D341Med (cell line): ENCODE measurements around the gene WFIKKN2.
"Not testable (repeated sequence)": the region's sequence is repeated elsewhere in the genome, so short reads cannot be mapped to it uniquely, and the experiment has no call there.

Experiments
- DNase-seq: peaks from one replicate; pipeline ENCODE4 v3.0.0; 2012; ENCODE audit warnings: low spot score

The WFIKKN2 gene, protein sequence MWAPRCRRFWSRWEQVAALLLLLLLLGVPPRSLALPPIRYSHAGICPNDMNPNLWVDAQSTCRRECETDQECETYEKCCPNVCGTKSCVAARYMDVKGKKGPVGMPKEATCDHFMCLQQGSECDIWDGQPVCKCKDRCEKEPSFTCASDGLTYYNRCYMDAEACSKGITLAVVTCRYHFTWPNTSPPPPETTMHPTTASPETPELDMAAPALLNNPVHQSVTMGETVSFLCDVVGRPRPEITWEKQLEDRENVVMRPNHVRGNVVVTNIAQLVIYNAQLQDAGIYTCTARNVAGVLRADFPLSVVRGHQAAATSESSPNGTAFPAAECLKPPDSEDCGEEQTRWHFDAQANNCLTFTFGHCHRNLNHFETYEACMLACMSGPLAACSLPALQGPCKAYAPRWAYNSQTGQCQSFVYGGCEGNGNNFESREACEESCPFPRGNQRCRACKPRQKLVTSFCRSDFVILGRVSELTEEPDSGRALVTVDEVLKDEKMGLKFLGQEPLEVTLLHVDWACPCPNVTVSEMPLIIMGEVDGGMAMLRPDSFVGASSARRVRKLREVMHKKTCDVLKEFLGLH

DNA sequence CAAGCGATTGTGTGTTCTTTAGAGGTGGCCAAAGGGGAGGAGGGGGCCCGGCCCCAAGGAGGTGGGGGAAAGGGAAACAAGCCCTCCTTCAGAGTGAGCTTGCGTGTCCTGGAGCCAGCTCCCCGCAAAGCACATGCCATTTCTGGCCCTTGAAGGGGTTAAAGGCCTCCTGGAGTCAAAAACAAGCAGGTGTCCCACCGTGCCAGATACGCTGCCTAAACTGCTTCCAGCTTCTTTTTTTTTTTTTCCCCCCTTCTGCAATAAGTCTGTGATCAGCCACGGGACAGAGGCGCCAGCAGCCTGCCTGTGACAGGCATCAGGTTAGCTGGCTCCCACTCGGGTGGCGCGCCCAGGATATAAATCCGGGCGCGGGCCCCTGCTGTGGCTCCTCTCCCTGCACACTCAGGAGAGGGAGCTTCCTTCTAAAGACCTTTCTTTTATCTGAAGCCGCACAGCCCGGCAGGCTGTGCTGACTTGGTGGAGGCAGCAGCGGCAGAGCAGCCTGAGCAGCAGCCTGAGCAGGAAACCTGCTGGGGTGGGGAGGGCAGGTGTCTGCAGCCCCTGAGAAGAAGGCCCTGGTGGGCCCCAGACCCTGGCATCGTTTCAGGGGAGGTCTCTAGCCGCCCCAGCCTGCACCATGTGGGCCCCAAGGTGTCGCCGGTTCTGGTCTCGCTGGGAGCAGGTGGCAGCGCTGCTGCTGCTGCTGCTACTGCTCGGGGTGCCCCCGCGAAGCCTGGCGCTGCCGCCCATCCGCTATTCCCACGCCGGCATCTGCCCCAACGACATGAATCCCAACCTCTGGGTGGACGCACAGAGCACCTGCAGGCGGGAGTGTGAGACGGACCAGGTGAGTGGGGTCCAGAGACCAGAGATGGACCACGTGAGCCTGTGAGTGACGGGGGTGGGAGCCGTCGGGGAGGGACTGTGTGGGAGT is at the start of gene WFIKKN2:
WFIKKN2 (plus strand) TSS at position 286 of the 934 bp plus-strand sequence; CDS start at position 638, 352 bp downstream.
- DNase-seq: peak; percentile 63

DNA sequence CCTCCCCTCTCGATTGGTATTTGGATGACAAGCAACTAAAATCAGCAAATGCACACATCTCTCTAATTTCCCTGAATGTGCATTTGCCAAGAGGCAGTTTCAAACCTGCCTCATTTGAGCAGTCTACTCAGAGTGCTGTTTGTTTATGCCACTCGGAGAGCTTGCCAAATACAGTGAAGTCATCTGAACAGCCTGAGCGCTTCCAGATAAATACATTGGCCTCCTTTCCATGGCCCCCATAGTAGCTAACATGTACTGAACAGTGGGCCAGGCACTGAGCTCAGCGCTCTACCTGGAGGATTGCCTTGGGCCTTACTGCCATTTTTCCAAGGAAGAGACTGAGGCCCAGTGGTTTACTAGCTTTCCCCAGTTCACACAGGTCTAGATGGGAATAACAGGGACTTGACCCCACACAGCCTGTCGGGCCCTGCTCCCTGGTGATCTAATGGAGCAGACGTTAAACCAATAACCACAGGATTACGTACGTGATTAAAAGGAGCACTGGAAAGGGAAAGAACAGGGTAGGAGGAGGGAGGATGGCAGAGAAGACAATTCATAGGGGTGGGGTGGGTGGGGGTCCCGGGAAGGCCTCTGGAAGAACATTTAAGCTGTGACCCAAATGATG is 49.3 kb upstream of the WFIKKN2 start:
- no peak for DNase-seq

DNA sequence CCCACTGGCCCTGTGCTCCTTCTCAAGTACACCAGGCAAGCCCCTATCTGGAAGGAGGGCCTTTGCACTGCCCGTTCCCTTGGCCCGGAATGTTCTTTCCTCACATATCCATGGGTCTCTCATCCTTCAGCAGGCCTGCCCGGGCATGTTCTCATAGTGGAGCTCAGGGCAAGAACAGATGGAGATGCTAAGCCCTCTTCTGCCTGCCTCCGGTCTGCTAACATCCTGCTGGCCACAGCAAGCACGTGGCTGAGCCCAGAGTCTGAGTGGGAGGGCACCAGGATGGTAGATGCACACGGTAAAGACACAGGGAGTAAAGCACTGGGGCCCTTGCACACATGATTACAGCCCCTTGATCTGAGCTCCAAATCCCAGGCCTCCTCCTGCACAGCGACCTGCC is 48.3 kb upstream of the WFIKKN2 start:
- DNase-seq: peak; percentile 68

DNA sequence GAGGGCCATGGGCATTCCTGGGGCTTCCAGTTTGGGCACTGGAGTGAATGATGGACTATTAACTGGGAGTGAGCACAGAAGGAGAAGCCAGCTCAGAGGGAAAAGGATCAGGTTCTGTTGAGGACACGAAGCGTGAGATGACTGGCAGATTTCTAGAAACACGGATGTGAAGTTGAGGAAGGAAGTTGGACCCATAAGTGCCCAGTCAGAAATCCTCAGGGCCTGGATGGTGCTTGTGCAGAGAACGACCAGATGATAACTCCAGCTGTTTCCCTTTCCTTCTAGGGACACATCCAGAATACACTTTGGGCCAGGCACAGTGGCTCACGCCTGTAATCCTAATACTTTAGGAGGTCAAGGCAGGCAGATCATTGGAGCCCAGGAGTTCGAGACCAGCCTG is 44.8 kb upstream of the WFIKKN2 start:
- peak; percentile 18 for DNase-seq

DNA sequence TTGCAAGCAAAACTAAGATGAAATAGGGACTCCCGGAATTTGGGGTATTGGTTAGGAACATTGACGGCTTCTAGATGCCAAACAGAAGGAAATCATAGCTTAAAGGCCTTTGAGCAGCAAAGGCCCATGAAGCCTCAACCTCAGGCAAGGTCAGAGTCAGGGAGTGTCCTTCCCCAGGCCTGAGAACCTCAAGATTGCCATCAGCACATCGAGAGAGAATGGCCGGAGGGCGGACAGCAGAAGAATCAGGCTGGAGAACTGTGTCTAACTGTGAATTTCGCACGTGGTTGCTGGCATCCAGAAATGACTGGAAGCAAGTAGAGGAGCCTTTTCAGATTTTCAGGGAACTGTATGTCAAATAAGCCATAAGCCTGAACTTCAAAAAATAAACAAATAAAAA is 43.3 kb upstream of the WFIKKN2 start:
- peak; percentile 17 for DNase-seq

DNA sequence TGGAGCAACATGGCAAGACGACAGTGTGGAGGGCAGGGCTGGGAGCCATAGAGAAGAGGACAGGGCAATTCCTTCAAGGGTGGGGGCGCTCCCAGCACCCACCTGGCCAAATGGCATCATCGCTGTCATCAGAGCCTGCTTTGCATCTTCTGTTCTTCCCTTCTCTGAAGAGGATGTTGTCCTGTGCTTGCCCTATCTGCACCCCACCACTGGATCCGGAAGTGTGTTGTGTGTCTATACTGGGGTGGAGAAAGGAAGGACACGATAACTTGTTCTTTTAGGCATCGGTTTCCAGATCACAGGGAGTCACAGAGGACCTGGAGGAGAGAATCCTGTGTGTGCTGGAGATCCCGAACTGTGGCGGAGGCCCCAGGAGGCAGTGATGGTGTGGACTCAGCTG is 42.4 kb upstream of the WFIKKN2 start:
- peak; percentile 28 for DNase-seq

DNA sequence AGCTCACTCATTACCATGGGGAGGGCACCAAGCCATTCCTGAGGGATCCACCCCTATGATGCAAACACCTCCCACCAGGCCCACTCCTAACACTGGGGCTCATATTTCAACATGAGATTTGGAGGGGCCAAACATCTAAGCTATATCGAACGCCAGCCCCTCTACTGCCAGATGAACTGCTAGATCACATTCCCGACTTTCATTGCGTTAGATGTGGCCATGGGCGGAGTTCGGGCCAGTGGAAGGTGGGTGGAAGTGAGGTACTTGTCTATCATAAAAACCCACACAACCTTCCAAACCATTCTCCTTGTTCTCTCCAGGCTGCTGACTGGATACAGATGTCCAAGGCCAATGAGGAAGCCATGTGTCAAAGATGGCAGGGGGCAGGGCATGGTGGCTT is 41.0 kb upstream of the WFIKKN2 start:
- peak; percentile 21 for DNase-seq

DNA sequence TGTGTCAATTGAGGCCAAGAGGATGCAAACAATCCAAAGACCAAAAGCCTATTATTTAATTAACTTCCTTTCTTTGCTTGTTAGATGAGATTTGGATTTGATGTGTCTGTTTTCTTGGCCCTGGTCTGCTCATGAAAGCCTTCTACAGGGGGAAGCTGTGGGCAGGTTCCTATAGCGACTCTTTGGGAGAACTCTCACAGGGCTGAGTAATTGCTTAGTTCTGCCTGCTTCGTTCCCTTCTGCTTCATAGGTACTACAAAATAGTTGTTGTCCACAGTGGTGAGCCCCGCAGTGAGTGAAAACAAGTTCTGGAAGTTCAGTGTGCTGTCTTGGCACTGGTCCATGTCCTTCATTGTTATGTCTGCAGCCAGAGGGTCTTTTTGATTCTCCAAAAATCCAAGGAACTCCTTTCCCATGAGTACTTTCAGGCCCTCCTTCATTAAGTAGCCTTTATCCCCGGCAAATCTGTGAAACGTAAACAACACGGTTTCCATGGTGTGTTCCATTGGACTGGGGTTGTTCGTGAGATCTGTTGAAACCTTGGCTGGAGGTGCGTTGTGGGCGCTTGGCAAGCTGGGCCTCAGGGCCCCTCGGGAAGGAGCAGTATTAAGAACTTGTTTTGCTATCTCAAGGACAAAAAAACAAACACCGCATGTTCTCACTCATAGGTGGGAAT is 38.1 kb upstream of the WFIKKN2 start:
- DNase-seq: no peak

DNA sequence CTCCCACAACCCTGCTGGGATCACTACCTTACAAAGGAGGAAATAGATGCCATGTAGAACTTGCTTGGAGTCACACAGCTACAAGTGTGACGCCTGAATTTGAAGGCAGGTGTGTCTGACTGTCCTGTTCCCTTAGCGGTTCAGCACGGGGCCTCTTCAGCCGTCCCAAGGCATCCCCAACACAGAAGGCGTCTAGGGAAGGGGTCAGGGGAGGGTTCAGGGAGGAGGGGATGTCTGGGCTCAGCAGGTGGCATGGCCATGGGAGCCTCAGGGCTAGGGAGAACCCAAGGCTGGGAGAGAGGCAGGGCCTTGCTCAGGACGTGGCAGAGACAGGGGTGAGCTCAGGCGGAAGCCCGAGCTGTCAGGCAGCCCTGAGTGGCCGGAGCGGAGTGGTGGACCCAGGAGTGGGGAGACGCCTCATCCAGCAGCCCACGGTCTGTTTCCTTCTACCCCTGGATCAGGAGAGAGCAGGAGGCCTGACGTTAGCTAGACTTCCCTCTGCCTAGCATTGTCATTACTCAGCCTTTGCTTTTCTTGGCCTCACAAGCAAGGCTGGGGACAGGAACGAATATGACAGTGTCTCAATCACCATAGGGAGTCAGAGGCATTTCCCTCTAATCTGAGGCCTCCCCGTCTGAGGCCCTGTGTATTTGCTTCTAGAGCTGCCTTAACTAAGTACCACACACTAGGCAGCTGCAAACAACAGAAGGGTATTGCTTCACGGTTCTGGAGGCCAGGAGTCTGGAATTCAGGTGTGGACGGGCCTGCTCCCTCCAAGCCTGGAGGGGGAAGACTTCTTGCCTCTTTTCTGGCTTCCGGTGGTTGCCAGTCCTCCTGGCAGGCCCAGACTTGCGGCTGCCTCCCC is 36.7 kb upstream of the WFIKKN2 start:
- no peak for DNase-seq

DNA sequence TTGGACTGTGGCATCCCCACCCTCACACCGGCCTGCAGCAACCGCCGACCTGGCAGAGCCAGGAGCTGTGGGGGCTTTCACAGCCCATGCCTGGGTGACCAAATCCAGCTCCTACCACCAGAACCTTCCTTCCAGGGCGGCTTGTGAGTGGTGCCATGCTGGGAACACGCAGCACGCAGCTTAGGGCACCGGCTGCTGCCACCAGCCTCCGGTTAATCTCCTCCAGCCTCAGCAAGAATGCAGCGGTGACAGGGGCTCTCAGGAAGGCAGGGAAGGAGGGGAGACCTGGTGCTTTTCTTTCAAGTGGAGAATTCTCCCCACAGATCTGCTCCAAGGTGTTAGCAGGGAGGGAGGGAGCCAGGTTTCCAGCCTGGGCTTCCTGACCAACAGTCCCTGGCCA is 35.8 kb upstream of the WFIKKN2 start:
- DNase-seq: peak; percentile 65

DNA sequence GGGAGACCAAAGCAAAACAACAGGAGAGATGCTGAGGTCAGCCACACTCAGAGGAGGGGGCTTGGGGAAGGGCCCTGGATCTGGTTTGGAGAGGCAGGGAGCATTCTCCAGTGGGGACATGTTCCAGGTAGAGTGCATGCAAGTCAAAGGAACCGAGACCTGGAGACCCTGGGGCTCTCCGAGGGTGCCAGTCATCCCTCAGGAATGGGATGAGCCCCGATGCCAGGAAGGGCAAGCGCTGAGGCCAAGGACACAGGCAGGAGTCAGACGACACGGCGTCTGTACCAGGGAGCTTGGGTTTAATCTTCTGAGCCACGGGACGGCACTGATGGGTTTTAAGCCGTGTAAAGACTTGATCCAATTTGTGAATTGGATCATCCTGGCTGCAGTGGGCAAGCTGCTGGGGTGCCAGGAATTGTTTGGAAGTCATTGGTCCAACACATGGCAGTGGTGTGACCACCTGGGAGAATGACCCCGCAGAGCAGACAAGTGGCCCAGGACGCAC is 35.1 kb upstream of the WFIKKN2 start:
- DNase-seq: no peak

DNA sequence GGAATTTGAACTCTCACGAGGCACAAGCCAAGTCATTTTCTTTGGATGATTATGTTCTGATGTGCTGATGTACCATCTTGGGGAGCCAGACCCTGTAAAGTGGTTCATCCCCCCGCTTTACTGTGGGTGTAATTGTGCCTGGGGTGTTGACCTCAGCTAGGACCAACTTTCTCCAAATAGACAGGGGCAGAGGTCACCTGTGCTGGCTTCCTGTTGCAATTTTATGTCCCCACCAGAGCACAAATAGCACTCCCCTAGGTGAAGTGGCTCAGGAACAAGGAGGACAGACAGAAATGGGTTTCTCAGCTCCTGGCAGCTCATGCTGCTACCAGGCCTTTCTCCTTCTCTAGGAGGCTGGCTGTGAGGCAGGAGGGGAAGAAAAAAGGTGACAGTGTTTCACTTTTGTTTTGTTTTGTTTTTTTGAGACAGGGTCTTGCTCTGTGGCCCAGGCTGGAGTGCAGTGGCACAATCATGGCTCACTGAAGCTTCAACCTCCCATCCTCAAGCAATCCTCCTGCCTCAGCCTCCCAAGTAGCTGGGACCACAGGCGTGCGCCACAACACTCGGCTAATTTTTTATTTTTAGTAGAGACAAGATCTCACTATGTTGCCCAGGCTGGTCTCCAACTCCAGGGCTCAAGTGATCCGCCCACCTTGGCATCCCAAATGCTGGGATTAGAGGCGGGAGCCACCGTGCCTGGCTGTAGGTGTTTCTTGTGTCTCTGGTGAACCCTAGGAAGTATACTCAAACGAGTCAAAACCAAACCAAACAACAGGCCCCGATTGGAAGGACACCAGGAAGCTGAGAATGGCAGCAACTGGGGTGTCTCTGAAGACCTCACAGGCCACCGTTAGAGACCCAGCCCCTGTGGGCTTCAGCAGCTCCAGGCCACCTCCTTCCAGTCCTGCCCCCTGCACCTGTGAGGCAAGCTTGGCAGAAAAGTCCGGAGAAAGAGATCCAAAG is 32.5 kb upstream of the WFIKKN2 start:
- DNase-seq: peak; percentile 31

DNA sequence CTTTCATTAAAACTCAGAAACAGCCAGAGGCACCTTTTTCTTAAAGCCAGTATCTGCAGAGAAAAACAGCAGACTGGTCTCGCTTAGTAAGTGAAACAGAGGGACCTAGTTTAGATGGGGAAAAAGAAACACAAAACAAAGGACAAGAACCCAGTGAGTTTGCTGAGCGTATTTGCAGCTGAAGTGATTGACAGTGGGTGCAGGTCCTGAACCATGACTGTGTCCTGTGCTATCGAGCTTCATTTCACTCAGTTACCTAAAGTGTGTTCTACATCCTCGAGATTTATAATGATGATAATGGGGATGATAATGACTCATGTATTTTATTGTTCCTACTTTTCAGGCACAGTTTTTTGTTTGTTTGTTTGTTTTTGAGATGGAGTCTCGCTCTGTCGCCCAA is 31.7 kb upstream of the WFIKKN2 start:
- no peak for DNase-seq

DNA sequence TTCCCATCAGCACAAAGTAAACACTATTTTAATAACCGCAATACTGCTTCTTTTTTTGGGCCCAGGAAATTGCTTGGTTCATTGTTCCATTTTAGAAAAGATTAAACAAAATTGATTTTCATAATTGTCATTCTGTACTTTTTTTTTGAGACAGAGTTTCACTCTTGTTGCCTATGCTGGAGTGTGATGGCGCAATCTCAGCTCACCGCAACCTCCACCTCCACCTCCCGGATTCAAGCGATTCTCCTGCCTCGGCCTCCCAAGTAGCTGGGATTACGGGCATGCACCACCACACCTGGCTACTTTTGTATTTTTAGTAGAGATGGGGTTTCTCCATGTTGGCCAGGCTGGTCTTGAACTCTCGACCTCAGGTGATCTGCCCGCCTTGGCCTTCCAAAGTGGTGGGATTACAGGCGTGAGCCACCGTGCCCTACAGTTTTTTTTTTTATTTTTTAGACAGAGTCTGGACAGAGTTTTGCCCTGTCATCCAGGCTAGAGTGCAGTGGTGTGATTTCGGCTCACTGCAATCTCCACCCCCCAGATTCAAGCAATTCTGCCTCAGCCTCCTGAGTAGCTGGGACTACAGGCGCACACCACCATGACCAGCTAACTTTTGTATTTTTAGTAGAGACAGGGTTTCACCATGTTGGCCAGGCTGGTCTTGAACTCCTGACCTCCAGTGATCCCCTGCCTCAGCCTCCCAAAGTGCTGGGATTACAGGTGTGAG is 30.5 kb upstream of the WFIKKN2 start:
- not testable (repeated sequence) for DNase-seq

DNA sequence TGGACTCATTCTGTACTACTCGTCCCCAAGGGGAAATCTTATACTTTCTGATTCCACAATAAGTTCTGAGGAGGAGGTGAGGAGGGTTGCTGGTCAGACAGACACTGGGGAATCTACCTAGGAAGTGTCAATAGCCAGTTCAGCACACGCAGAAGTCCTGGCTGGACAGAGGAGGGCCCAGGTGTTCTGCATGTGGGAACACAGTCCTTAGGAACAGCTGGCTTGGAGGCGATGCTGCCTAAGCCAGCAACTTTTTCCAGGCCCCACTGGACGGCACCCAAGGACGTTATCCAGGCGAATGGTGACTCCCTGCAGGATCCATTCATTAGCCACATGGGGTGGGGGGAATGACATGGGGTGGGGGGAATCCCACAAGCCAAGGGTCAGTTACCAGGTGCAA is 29.9 kb upstream of the WFIKKN2 start:
- no peak for DNase-seq

DNA sequence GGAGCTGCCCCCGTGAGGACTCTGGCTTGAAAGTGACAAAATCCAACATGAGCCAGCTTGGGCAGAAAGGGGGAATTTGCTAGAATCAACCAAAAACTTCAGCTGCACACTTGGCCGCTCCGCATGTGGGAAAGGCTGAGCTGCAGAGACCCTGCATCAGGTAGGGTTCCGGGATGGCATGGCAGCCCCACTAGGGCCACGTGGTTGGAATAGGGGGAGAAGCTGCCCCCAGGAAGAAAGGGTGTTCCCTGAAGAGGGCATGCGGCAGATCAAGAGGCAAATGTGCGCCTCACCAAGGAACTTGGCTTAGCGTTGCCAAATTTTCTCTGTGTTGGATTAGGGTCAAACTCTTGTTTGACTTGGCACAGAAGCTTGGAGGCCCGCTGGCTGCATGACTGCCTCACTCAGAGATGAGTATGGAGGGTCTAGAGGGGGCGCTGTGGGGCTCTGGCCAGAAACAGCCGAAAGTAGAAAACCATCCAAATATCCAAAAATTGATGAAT is 29.2 kb upstream of the WFIKKN2 start:
- no peak for DNase-seq

DNA sequence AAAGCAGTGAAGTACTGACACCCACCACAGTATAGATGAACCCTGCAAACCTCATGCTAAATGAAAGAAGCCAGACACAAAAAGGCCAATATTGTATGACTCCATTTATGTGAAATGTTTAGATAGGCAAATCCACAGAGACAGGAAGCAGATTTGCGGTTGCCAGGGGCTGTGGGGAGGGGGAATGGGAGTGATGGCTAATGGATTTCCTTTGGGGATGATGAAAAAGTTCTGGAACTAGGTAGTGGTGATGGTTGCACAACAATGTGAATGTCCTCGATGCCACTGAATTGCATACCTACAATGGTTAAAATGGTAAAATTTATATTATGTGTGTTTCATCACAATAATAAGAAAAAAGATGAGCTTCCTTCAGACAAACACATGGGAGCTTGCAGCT is 28.4 kb upstream of the WFIKKN2 start:
- no peak for DNase-seq

DNA sequence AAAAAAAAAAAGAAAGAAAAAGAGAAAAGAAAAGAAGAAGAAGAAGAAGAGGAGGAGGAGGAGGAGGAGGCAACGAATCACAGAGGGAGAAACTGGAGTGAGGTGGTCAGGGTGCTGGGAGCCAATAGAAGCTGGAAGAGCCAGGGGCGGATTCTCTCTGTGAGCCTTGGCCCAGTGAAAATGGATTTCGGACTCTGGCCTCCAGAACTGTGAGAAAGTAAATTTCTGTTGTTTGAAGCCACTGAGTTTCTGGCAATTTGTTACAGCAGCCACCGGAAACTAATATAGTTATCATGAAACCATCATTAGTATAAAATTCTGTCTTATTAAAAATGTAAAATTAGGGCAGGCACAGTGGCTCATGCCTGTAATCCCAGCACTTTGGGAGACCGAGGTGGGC is 27.7 kb upstream of the WFIKKN2 start:
- no peak for DNase-seq
